Fibroblast of upper back skin (primary cell): ENCODE measurements around the gene ARL8A.
"Not testable (repeated sequence)": the region's sequence is repeated elsewhere in the genome, so short reads cannot be mapped to it uniquely, and the experiment has no call there.

Experiments
- DNase-seq: peaks from one replicate; pipeline ENCODE4 v3.0.0-alpha.2; 2013

The ARL8A gene

DNA sequence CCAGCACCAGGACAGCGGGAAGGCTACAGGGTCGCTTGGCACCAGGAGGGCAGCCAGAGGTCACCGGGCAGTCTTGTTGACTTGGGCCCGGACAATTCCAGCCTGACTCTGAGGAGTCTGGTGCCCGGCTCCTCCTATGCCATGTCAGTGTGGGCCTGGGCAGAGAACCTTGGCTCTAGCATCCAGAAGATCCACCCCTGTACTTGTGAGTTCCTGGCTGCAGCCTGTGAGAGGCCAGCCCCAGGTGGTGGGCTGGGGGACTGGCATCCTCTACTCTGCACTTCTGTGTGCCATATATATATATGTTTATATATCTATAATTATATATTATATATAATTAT lies 27.4 kb upstream of the ARL8A start:
- DNase-seq = no peak

GRCh38 chr1:202171292-202172014 lies 26.9 kb upstream of the ARL8A start:
- DNase-seq = no peak

GRCh38 chr1:202170726-202171125 lies 26.2 kb upstream of the ARL8A start:
- no peak for DNase-seq

DNA sequence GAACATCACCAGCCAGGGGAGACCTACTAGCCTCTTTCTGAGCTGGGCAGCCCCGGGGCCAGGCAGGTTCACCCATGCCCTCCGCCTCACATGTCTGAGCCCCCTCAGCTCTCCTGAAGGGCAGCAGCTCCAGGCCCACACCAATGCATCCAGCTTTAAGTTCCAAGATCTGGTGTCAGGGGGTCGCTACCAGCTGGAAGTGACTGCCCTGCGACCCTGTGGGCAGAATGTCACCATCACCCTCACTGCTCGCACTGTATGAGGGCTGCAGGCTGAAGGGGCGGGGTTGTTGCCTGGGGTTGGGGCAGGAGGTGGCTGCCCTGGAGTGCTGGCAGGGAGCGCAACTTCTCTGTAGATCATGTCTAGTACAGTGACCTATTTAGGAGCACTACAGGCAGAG lies 24.3 kb upstream of the ARL8A start:
- DNase-seq = no peak

DNA sequence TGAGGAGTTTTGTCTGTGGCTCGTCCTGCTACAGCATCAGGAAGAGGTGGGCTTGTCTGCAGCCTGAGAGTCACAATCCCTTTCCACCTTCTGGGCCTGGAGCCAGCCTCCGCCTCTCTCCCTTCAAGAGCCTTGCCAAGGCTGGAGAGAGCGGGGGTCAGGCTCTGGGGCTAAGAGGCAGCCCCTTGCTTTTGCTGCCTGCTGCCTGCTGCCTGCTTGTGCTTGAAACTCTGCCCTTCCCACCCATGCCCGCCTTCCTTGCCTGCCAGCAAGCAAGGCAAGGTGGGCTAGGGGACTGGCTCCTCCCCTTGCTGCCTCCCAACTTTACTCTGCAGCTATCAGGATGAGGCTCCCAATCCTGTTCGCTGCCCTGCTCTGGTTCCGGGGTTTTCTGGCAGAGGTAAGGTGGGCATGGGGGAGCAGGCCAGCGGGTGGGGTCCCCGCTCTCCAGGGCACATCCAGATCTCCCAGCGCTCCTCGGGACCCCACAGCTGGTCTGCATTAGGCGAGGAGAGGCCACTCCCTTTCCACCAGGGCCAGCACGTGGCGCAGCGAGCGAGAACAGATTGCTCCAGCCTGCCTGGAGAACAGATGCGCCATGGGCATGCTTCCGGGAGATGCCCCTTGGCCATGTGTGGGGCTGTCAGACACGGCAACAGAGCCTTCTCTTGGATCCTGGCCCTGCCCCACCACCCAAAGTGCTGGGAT lies 23.3 kb upstream of the ARL8A start:
- DNase-seq = peak; percentile 33

GRCh38 chr1:202167054-202167453 lies 22.5 kb upstream of the ARL8A start:
- DNase-seq = not testable (repeated sequence)

DNA sequence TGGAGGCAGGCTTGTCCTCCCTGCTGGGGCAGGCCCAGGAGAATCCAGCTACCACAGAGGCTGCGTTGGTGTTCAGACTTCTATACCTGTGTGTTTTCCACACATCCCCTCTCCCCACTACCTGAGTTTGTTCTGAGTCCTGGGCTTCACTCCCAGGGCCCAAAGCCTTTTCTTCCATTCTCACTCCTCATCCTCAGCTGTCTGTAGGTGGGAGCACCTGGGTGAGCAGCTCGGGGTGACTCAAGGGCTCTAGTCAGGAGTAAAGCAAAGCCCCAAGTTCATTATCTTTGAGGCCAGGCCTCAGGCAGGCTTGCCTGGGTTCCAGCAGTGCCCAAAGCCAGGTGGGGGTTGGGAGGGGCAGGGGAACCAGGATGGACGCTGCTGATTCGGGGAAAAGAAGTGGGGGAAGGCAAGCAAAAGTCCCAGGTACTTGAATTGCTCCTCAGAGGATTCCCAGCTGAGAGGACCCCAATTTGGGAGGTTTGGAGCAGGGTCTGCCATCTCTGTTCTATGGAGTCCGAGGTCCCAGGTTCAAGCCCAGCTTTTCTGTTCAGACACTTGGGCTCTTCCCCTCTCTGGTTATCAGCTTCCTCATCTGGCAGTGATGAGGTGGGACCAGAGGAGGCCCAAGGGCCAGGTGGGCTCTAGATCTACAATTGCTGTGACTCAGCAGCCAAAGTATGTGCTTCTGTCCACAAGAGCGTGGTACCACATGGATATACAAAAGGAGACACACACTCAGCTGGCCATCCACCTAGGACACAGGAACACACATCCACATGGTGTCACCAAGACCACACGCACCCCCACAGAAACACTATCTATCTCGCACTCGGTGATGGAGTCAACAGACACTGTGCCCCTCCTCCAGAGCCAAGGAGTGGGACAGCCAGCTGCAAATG lies 21.7 kb upstream of the ARL8A start:
- DNase-seq = no peak

DNA sequence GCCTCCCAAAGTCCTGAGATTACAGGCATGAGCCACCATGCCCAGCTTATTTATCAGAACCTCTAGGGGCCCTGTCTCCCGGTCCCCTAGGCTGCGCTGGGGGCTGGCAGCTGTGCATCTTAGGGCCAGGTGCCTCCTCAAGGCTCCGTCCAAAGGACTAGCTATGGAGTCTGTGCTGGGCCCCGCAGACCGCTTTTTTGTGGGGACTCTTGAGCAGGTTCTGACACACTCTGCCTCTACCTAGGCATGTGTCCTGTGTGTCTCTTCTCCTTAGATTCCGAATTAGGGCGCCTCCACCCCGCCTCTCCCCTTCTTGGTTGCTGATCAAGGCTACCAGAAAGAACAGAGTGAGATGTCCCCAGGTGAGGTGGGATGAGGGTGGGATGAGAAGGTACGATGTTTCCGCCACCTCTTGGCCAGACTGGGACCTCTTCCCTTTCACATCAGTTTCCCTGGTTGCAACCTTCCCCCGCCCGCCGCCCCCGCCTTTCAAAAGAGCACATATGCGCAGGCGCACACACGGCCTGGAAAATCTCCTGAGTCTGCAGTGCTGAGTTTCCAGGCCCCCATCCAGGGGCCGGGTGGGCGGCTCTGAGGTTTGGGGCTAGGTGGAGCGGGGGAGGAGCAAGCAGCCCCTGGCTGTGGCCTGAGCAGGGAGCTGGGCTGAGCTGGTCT lies 20.9 kb upstream of the ARL8A start:
- DNase-seq = no peak

DNA sequence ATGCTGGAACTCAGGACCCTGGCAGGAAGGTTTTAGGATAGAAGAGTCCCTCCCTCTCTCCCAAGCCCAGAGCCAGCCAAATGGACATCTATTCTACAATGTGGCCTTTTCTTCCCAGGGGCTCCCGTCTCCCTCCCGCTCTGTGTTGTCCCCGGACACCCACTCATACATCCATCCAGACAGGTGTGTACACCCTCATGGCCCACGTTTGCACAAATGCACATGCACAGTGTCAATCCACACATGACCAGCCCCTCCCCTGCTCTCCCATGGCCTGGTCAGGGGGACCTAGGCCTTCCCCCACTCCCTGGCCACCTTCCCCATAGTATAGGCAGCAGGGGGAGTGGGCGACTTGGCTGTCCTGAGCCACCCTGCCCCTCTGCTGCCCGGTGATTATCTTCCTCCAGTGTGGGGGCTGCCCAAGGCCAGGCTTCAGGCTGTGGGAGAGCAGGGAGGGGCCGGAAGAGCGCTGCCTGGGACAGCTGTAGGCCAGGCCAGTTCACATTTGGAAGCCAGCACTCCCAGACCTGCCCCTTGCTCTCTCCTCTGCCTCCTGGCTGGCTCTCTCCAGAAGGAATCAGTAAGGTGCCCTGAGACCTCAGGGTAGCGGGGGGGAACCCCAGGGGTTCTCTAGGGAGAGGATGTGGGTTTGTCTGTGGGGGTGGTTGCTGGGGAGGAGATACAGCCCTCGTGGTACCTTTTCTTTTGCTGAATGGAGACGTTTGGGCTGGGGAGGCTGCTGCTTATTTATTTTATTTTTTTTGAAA lies 19.9 kb upstream of the ARL8A start:
- DNase-seq = no peak

DNA sequence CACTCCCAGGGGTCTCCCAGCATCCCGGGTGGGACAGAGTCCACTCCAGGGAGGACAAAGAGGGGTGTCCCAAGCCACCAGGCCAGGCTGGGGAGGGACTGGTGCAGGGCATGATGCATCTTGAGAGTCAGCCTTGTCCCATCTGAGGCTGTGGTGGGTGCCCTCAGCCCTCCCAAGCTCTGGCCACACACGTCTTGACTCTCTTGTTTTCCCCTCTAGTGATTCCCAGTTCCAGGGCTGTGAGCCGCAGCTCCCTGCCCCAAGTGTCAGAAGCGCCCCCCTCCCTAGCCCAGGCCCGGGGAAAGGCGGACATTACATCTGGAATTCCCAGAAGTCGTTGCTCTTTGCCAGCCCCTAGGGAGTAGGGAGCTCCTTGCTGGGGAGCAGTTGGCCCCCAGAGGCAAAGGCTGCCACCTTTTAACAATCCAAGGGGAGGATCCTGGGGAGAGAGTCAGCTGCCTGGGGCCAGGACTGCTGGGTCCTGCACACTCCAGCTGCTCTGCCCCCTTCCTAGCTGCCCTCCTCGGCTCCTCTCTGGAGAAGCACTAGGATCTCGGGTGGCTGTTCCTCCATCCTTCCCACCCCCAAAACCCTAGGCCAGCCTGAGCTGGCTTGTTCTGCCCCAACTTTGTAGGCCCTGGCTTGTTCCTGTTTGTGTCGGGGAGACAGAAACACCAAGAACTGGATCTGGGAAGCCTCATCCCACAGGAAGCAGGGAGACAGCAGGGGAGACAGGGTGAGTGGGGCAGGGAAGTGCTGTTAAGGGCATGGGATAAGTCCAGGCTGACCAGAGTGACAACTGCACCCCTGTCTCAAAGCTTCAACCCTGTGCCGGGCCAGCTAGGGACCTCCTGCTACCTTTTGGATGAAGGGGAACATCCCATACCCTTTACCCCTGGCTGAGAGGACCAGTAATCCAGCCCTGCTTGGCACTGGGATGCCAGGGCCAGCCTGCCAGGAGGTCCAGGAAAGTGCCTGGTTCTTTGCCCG lies 19.0 kb upstream of the ARL8A start:
- no peak for DNase-seq

DNA sequence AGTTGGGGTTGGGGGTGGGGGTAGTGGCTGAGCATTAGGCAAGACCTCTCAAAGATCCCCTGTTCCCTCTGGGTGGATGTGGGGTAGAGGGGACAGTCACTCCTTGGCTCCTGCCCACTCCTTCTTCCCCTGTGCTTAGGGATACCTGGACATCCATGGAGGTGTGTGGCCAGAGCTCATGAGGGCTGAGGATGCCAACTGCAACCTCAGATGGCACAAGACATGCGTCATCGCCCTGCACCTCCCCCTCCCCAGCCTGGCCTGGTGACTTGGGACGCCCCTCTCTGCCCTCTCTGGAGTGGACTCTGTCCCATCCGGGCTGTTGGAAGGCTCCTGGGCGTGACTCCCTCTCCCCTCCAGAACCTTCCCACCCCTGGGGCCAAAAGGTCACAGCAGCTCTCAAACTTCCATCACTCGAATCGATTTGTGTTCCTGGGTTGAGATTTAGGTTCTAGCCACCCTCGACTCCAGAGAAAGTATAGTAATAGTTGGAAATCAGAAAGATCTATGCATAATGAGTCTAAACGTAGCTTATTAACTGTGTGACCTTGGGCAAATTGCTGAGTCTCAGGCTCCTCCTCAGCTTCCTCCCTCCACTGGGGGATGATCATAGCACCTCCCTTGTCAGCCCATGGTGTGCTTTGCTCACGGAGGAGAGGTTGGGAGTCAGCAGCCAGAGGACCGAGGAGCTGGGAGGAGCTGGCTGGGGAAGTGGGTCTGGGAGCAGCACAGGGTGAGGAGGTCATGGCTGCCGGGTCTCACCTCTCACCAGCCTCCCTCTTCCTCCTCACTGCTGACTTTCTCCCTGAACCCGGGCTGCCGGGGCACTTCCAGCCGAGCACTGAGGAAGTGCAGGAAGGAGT lies 18.1 kb upstream of the ARL8A start:
- no peak for DNase-seq

- DNase-seq = no peak
These were observed 17.5 kb upstream of the ARL8A start for GRCh38 chr1:202162047-202162417.

DNA sequence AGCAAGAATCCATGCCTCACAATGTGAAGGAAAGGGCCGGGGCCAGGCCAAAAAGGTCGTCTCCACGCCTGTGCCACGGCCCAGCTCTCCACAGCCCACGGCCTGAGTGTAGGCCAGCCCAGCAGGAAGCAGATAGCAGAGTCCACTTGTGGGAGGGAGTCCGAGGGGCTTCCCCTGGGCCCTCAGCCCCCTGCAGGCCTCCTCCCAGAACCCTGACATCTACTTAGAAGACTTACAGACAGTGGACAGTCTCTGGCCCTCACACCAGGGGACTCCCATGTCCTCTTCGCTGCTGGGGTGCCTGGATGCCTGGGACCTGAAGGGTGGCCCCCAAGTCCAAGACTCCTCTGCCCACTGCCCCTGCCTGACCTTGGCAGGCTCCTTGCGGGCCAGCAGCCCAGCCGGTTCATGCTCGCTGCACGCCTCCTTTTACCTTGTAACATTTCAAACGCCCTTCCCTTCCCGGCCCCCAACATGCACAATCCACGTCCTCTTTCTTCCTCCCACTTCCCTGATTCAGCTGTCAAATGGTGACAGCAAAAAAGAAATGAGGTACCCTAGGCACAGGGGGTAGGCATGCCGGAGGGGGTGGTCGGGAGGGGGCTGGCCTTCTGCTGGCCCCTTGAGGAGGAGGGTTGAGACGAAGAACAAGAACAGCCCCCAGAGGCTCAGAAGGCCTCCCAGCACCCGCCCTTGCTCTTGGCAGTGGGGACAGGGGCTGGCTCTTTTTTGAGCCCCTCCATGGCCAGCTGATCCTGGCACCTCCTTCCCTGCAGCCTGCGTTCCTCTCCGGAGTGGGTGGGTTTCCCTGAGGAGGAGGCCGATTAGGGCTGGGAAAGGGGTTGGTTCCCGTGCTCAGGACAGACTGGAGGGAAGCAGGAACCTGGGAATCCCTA lies 16.9 kb upstream of the ARL8A start:
- no peak for DNase-seq

DNA sequence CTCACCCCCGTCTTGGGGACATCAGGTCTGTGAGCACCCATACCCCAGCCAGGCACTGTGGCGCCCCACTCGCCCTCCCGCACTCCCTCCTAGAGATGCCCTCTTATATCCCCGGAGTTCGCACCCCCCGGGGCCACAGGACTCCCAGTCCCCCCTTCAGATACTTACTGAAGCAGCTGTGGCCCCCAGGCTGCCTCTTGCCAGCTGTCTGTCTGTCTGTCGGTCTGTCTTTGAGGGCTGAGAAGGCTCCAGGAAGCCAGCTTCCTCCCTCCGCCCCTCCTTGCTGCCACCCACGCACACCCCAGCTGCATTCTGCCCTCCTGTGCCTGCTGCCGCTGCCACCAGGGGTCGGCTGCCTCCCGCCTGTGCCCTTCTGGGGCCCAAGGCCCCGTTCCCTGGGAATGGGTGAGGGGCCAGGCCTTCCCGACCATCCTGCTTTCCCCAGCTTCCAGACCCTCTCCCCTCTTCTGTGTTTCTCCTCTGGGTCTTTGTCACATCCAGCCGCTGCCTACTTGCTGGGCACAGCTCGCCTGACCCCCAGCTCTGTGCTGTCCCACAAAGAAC lies 15.9 kb upstream of the ARL8A start, which contains the start of gene PTPN7:
Gene PTPN7 (minus strand): TSS at position 226 of the 564 bp plus-strand sequence. CDS start 1,200 bp downstream, outside the sequence.
- DNase-seq = no peak

GRCh38 chr1:202159534-202160371 lies 15.2 kb upstream of the ARL8A start:
- no peak for DNase-seq

GRCh38 chr1:202158810-202159533 lies 14.4 kb upstream of the ARL8A start:
- DNase-seq = no peak

- no peak for DNase-seq
These were observed 13.4 kb upstream of the ARL8A start for GRCh38 chr1:202157945-202158344.
